GM18505 (cell line): ENCODE measurements around the gene MMD.
"Not testable (repeated sequence)": the region's sequence is repeated elsewhere in the genome, so short reads cannot be mapped to it uniquely, and the experiment has no call there.

ENCODE experiments used
- ATAC-seq: cut with Tn5 transposase; IDR thresholded peaks from one replicate; pipeline ENCODE4 v1.9.1; 2021; ENCODE audit not compliant: unreplicated experiment
- POLR2A ChIP-seq: IDR thresholded peaks from 4 replicates; pipeline ENCODE4 v1.6.1; 2011; ENCODE audit warnings: borderline replicate concordance; ENCODE audit not compliant: insufficient read depth, insufficient read length; ENCODE audit errors: extremely low read depth

Gene MMD

DNA sequence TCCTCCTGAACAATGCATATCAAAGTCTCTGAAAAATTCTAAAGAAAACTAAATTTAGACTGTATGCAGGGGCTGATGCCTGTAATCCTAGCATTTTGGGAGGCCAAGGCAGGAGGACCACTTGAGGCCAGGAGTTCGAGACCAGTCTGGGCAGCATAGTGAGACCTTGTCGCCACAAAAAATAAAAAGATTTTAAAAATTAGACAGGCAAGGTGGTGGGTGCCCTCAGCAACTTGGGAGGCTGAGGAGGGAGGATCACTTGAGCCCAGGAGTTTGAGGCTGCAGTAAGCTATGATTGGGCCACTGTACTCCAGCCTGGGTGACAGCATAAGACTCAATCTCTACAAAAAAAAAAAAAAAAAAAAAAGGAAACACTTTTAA lies 30.1 kb upstream of the MMD start:
- ATAC-seq = no peak
- no peak for TF ChIP-seq POLR2A

DNA sequence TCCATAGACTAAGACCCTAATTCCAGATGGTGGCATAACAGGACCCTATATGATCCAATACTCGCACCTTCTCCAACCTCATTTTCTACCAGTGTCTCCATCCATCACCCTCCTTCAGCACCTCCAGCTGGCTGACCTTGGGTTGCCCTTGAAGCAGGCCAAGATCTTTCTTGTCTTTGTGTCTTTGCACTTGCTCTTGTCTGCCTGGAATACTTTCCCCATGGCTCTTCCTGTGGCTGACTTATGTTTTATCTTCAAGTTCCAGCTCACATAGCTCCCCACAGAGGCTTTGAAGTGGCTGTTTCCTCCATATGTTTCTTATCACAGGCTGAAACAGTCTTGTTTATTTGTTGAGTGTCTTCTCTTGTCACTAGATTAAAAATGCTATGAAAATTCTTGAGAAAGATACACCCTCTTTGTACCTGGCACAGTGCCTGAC lies 29.6 kb upstream of the MMD start:
- no peak for TF ChIP-seq POLR2A

DNA sequence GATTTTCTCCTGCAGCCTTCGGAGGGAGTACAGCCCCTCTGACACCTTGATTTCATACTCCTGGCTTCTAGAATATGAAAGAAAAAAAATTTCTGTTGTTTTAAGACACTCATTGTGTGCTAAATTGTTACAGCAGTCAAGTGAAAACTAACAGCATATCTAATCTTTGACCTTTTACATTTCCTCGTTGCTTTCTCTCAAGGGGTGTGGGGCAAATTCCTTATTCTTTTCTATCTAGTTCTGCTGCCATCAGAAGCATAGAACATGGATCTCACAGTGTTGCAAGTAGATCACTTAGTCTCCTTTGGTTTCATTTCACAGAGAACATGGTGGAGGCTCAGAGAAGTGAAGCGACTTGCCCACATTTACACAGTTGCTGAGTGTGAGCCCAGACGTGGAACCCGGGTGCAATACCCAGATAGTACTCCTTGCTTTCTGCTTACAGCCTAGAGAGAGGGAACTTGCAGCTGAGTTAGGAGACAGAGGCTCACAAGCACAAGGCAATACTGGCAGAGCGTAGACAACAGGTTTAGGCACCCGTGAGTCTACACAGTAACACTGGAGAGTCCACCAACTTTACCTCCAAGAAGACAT lies 28.7 kb upstream of the MMD start:
- no peak for TF ChIP-seq POLR2A
- ATAC-seq = no peak

More for the DNA sequence above, 29.6 kb upstream of the MMD start:
- no peak for ATAC-seq

DNA sequence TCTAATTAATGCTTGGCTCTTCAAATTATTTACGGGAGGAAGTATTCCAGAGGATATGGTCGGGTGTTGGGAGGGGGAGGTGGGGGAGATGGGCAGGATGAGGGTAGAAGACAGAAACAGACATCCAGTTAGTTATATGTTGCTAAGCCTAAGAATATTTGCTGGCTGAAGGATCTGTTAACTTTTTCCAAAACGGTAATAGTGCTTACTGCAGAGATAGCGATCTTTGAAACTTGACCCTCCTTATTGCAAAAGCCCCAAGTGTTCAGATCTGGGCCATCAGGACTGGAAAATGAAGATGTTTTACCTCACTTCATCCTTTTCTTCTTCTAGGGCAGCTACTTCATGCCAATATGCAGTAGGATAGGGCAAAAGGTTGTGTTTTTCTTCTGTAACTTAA lies 27.0 kb upstream of the MMD start:
- ATAC-seq = no peak
- TF ChIP-seq POLR2A = no peak

DNA sequence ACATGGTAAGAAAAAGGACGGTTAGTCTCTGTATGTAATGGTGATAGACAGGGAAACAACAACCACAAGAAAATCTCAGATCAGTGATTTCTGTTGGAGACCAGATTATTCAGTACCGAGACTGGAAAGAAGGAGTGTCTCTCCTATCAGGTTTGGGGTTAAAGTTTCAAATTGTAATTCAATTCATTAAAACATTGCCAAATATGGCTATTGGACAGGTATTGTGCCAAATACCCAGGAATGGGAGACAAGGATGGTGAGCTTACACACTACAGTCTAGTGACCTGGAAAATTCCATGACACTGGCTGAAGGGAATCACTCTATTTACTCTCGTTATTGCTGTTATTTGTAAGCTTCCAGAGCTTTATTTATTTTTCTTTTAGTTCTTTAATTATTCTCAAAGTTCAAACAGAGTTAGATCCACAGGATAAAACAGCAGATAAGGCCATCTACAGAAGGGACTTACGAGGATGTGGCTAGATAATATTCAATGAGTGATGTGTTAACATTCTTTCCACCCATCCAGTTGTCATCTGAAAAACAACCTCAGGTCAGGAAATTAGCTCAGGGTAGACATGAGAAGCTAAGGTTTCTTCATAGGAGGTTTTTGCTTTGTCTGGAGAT lies 25.1 kb upstream of the MMD start:
- ATAC-seq = no peak
- no peak for TF ChIP-seq POLR2A

DNA sequence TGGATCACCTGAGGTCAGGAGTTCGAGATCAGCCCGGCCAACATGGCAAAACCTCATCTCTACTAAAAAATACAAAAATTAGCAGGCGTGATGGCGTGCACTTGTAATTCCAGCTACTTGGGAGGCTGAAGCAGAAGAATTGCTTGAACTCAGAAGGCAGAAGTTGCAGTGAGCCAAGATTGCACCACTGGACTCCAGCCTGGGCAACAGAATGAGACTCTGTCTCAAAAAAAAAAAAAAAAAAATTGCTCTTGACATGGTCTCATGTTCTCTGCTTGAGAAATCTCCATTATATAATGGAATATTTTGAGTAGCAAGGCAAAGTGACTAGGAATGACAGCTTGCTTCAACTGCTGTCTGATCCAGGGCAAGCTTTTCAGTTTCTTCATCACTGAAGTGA lies 24.4 kb upstream of the MMD start:
- not testable (repeated sequence) for ATAC-seq

DNA sequence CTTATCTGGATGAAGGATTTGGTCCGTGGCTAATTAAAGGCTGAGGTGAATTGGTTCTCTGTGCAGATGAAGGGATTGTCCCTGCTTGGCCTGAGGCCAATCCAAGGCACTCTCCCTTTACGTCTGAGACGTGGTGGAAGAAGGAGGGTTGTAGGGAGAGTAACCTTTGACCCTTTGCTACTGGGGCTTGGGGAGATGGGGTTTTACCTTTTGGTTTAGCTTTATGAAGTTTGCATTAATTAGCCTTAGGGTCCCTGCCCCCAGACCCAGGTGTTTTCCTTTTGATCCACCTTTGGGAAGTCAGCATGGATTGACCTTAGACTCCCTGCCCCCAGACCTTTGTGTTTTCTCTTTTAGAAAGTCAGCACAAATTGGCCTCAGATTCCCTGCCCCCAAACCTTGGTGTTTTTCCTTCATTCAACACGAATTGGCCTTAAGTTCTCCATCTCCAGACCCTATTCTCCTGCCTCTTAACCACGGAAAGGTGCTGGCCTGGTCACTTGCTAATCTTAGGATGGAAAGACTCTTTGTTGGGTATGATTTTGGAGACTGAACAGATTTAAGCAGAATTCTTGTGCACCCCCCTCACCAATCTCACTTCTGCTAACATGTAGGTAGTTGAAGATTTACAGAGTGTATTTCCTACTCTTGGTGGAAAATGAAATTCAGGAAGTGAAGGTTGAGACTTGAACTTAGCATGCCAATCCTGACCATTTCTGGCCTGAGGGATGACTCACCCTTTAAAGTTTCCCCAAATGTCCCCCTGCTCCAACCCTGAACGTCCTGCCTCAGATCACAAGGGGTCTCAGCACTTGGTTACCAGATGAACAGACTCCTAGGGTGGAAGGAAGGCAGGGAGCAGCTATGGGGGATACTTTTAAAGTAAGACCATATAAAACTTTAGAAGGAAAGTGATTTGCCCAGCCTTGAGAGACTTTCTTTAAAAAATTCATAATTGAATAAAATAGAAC lies 23.1 kb upstream of the MMD start:
- peak; percentile 86 for ATAC-seq
- no peak for TF ChIP-seq POLR2A

DNA sequence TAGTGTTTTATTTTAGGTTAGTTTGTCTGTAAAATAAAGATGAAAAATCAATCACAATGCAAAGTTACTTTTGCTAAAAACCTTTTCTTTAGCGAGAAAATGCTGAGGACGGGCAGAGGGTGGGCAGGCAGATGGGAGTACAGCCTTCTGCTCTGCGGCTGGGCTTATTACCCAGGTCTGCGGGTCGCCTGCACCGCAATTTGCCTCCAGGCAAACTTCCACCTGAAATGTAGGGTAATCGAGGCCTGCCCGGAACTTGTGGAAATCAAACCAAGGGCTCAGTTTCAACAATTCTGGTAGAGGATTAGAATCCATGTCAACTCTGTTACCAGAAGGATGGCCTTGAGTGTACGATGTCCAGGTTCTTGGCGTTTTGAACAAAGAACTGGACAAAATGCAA lies 22.3 kb upstream of the MMD start:
- no peak for TF ChIP-seq POLR2A
- no peak for ATAC-seq

DNA sequence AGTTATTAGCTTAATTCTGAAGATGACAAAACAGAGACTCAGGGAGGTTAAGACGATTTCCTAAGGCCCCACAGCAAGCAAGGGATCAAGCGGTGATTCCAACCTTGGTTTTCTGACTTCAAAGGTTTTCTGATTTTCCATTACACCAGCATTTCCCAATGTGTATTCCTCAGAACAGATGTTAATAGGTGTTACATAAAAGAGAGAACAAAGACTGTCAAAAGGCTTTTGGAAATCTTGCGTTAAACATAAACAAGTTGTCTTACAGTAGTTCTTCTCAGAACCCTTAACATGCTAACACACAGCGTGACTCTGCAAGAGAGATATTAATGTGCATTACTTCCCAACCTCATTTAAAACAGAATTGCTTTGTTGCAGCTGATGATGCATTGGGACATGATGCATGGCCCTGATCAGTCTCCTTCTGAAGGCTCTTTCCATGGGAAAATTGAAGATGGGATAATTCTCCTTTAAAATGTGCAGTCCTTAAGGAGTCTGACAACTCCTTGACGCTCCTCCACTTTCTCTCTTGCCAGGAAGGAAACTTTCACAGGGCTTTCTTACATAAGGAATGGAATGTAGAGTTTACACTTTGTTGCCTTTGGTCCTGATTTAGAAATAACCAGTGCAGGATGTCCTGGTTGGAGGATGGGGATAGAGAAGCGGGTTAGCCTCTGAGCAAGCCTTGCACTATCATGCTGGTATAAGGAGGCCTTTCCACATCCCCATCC lies 21.5 kb upstream of the MMD start:
- ATAC-seq = no peak
- no peak for TF ChIP-seq POLR2A

DNA sequence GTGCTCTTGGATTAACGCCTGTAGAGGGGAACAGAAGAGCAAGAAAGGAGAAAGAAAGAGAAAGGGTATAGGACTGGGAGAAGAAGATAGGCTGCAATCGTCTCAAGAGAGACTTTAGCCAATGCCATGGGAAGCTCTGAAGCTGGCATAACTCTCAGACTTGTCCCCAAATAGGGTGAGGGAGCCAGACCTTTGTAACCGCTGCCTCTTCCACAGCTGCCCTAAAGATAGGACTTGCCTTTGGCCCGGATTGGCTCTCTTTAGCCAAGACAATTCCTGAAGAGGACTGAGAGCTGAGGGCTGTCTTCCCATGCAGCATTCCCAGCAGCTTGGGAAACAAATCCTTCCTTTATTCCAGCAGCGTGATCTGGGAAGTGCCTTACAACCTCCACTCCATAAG lies 20.8 kb upstream of the MMD start:
- no peak for ATAC-seq

DNA sequence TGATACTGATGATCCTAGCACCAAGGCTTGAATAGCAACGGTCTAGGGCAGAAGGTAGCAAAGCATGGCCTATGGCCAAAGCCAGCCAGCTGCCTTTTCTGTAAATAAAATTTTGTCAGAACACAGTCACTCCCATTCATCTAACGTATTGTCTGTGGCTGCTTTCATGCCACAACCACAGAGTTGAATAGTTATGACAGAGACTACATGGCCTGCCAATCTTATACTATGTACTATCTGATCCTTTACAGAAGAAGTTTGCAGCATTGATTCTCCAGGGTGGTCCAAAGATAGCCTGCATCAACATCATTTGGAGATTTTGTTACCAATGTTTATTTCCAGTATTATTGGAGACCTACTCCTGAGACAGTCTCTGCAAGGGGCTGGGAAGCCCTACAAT lies 19.9 kb upstream of the MMD start:
- TF ChIP-seq POLR2A = no peak
- ATAC-seq = no peak

More for the DNA sequence above, 20.8 kb upstream of the MMD start:
- TF ChIP-seq POLR2A = no peak

DNA sequence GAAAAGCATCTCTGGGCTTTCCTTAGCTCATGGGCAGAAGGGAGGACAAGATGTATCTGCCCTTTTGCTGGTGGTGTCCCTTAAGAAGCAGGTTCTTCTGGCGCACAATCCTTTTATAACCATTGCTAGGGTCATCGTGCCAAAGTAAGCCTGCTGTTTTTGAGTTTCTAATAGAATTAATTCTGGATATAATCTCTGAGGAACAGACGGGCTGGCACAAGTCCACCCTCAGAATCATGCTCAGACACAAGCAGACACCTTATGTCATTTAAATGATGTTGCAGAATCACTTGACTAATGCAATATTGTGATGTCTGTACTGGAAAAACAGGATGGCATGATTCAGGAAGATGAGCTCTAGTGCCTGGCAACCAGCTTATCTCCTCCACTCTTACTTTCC lies 18.8 kb upstream of the MMD start:
- ATAC-seq = no peak
- no peak for TF ChIP-seq POLR2A

DNA sequence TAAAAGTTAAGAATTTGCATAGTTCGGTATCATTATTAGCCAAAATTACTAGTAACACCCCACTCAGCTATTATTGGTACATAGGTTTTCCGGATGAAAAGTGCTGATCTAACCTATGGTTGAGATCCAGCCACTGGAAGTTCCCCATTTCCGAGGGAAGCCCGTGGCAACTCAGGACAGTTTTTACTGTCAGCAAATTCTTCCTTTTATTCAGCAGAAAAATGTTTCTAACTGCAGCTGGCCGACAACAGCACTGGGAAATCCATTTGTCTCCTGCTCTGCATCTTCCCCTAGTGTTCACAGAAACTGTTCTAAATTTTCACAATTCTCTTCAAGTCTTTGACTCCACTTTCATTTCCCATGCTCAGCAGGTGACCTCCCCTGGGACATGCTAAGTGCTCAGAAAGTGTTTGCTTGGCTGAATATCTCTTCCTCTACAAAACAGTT lies 15.5 kb upstream of the MMD start:
- peak; percentile 57 for ATAC-seq
- TF ChIP-seq POLR2A = no peak
